Measurements from ENCODE around the gene WDR1. TPM values are rescaled to one million over a fixed set of nuclear protein-coding genes. Genes with fewer than 3 reads are reported as not detected.

Gene WDR1
- polyA plus RNA-seq, 3 donors = 206 to 251 (median 243) TPM

- peaks cover 86 to 94% of the 10 kb centered on the region in 2 donors for H3K4me1 ChIP-seq (ENCODE audit: control insufficient read depth in 1 of 2, insufficient read depth in 2 of 2, low read length in 2 of 2)
- H3K9me3 Mint-ChIP-seq = no peaks in the 10 kb centered on the region
- peak in 1 of 3 donors; percentile 35 for DNase-seq
- H3K4me2 ChIP-seq (replicated peaks; ENCODE audit: extremely low read depth, low read length, poor library complexity, severe bottlenecking) = peak overlapping the region; percentile 13
- peaks cover 84% of the 10 kb centered on the region for H3K79me2 ChIP-seq (ENCODE audit: insufficient read depth, low read length)
- H3K27ac Mint-ChIP-seq = peak overlapping the region; percentile 78 to 98 (median 97)
- H3K27me3 ChIP-seq (ENCODE audit: control insufficient read depth in 2 of 2, insufficient read depth in 2 of 2, low read length in 2 of 2) = no peaks in the 10 kb centered on the region
- H3K9me3 ChIP-seq (replicated peaks in 1 of 2; ENCODE audit: control insufficient read depth in 1 of 2, insufficient read depth in 1 of 2, low read length in 2 of 2) = no peaks in the 10 kb centered on the region
- H3K4me1 Mint-ChIP-seq = peaks cover 92% of the 10 kb centered on the region
- H3K9ac ChIP-seq (ENCODE audit: insufficient read depth, low read length, poor library complexity, severe bottlenecking) = peak overlapping the region; percentile 70
- peaks cover 77 to 86% of the 10 kb centered on the region in 2 donors for H3K36me3 ChIP-seq (replicated peaks in 1 of 2; ENCODE audit: control insufficient read depth in 1 of 2, insufficient read depth in 2 of 2, low read length in 2 of 2)
- no peak for TF ChIP-seq CTCF (IDR thresholded peaks at IDR 0.05)
- peaks cover 0 to 1% (median 0%) of the 10 kb centered on the region in 3 donors for H3K27me3 Mint-ChIP-seq (ENCODE audit: low read depth in 3 of 3)
- H4K20me1 ChIP-seq (ENCODE audit: insufficient read depth, low read length) = peaks cover 100% of the 10 kb centered on the region
- peak overlapping the region; percentile 69 to 98 for H3K27ac ChIP-seq (ENCODE audit: low read depth in 1 of 2, low read length in 2 of 2)
- 81% methylated on average over 7 of the region's 9 CpGs for WGBS (ENCODE audit: insufficient coverage)
- no peak overlapping the region for H3K4me3 Mint-ChIP-seq
- H3K4me3 ChIP-seq (replicated peaks in 1 of 3; ENCODE audit: low read depth in 2 of 3, low read length in 3 of 3) = peak overlapping the region in 1 of 3 experiments; percentile 13
- H3K36me3 Mint-ChIP-seq = peaks cover 84 to 99% of the 10 kb centered on the region in 2 donors
- no peak overlapping the region for H2AFZ ChIP-seq (ENCODE audit: insufficient read depth, low read depth, low read length, poor library complexity, severe bottlenecking)
- intact Hi-C loops (cut with micrococcal nuclease) = no loop called here
These were observed 19.6 kb downstream of the WDR1 start for GRCh38 chr4:10096978-10097335.

GRCh38 chr4:10096201-10096977 is 20.2 kb downstream of the WDR1 start:
- 33% methylated on average over 14 of the region's 17 CpGs for WGBS (ENCODE audit: insufficient coverage)
- peaks cover 84 to 99% of the 10 kb centered on the region in 2 donors for H3K36me3 Mint-ChIP-seq
- peaks cover 0 to 1% (median 0%) of the 10 kb centered on the region in 3 donors for H3K27me3 Mint-ChIP-seq (ENCODE audit: low read depth in 3 of 3)
- Histone ChIP-seq H3K9ac (ENCODE audit: insufficient read depth, low read length, poor library complexity, severe bottlenecking) (peak overlapping the region; percentile 70), H3K4me1 (ENCODE audit: control insufficient read depth in 1 of 2, insufficient read depth in 2 of 2, low read length in 2 of 2) (peaks cover 81 to 89% of the 10 kb centered on the region in 2 donors), H4K20me1 (ENCODE audit: insufficient read depth, low read length) (peaks cover 100% of the 10 kb centered on the region), H3K4me3 (replicated peaks in 1 of 3; ENCODE audit: low read depth in 2 of 3, low read length in 3 of 3) (peak overlapping the region in 1 of 3 experiments; percentile 13), H2AFZ (ENCODE audit: insufficient read depth, low read depth, low read length, poor library complexity, severe bottlenecking) (no peak overlapping the region), H3K36me3 (replicated peaks in 1 of 2; ENCODE audit: control insufficient read depth in 1 of 2, insufficient read depth in 2 of 2, low read length in 2 of 2) (peaks cover 80 to 86% of the 10 kb centered on the region in 2 donors), H3K4me2 (replicated peaks; ENCODE audit: extremely low read depth, low read length, poor library complexity, severe bottlenecking) (peak overlapping the region; percentile 13), H3K79me2 (ENCODE audit: insufficient read depth, low read length) (peaks cover 84% of the 10 kb centered on the region), H3K27me3 (ENCODE audit: control insufficient read depth in 2 of 2, insufficient read depth in 2 of 2, low read length in 2 of 2) (no peaks in the 10 kb centered on the region), H3K9me3 (replicated peaks in 1 of 2; ENCODE audit: control insufficient read depth in 1 of 2, insufficient read depth in 1 of 2, low read length in 2 of 2) (no peaks in the 10 kb centered on the region), H3K27ac (ENCODE audit: low read depth in 1 of 2, low read length in 2 of 2) (peak overlapping the region; percentile 69 to 98)
- H3K4me1 Mint-ChIP-seq = peaks cover 87% of the 10 kb centered on the region
- intact Hi-C loops (cut with micrococcal nuclease) = no loop called here
- TF ChIP-seq CTCF (IDR thresholded peaks at IDR 0.05) = no peak
- peak overlapping the region in 1 of 2 donors; percentile 28 for H3K4me3 Mint-ChIP-seq
- peak overlapping the region; percentile 78 to 98 (median 97) for H3K27ac Mint-ChIP-seq
- peak; percentile 77 to 96 (median 88) for DNase-seq
- H3K9me3 Mint-ChIP-seq = no peaks in the 10 kb centered on the region

All from CD14-positive monocyte (primary cell).